ENCODE measurements around the gene DMRT3.

Gene DMRT3

GRCh38 chr9:1001838-1002237 lies 25.4 kb downstream of the DMRT3 start:
- Histone ChIP-seq H3K4me1 (ENCODE audit: control insufficient read depth in 1 of 2, insufficient read depth in 2 of 2, low read length in 2 of 2) (no peaks in the 10 kb centered on the region), H3K36me3 (ENCODE audit: control insufficient read depth in 1 of 2, insufficient read depth in 2 of 2, low read length in 2 of 2) (no peaks in the 10 kb centered on the region), H3K9ac (ENCODE audit: low read depth in 1 of 2, low read length in 2 of 2) (no peak overlapping the region), H3K4me3 (ENCODE audit: low read depth in 1 of 2, low read length in 2 of 2) (no peak overlapping the region), H3K27ac (ENCODE audit: low read depth, low read length) (no peak overlapping the region), H3K9me3 (ENCODE audit: control insufficient read depth in 1 of 2, low read length in 2 of 2) (peaks cover 0 to 4% of the 10 kb centered on the region in 2 donors), H3K27me3 (ENCODE audit: control insufficient read depth in 1 of 2, insufficient read depth in 2 of 2, low read length in 2 of 2) (peaks cover 0 to 2% of the 10 kb centered on the region in 2 donors)

- Histone ChIP-seq H3K27ac (ENCODE audit: low read depth, low read length) (no peak overlapping the region), H3K9ac (ENCODE audit: low read depth in 1 of 2, low read length in 2 of 2) (no peak overlapping the region), H3K4me1 (ENCODE audit: control insufficient read depth in 1 of 2, insufficient read depth in 2 of 2, low read length in 2 of 2) (no peaks in the 10 kb centered on the region), H3K4me3 (ENCODE audit: low read depth in 1 of 2, low read length in 2 of 2) (no peak overlapping the region), H3K36me3 (ENCODE audit: control insufficient read depth in 1 of 2, insufficient read depth in 2 of 2, low read length in 2 of 2) (no peaks in the 10 kb centered on the region), H3K27me3 (ENCODE audit: control insufficient read depth in 1 of 2, insufficient read depth in 2 of 2, low read length in 2 of 2) (peaks cover 0 to 2% of the 10 kb centered on the region in 2 donors), H3K9me3 (ENCODE audit: control insufficient read depth in 1 of 2, low read length in 2 of 2) (peaks cover 0 to 4% of the 10 kb centered on the region in 2 donors)
Observed at GRCh38 chr9:1002678-1003077, 26.2 kb downstream of the DMRT3 start.

GRCh38 chr9:1005043-1005667 lies 28.7 kb downstream of the DMRT3 start:
- Histone ChIP-seq H3K4me3 (ENCODE audit: low read depth in 1 of 2, low read length in 2 of 2) (no peak overlapping the region), H3K27ac (ENCODE audit: low read depth, low read length) (no peak overlapping the region), H3K9me3 (ENCODE audit: control insufficient read depth in 1 of 2, low read length in 2 of 2) (no peaks in the 10 kb centered on the region), H3K9ac (ENCODE audit: low read depth in 1 of 2, low read length in 2 of 2) (no peak overlapping the region), H3K36me3 (ENCODE audit: control insufficient read depth in 1 of 2, insufficient read depth in 2 of 2, low read length in 2 of 2) (no peaks in the 10 kb centered on the region), H3K4me1 (ENCODE audit: control insufficient read depth in 1 of 2, insufficient read depth in 2 of 2, low read length in 2 of 2) (no peaks in the 10 kb centered on the region), H3K27me3 (ENCODE audit: control insufficient read depth in 1 of 2, insufficient read depth in 2 of 2, low read length in 2 of 2) (peaks cover 6 to 7% of the 10 kb centered on the region in 2 donors)

- H3K4me3 ChIP-seq (ENCODE audit: low read depth in 1 of 2, low read length in 2 of 2) = no peak overlapping the region
- peaks cover 6 to 7% of the 10 kb centered on the region in 2 donors for H3K27me3 ChIP-seq (ENCODE audit: control insufficient read depth in 1 of 2, insufficient read depth in 2 of 2, low read length in 2 of 2)
- no peaks in the 10 kb centered on the region for H3K36me3 ChIP-seq (ENCODE audit: control insufficient read depth in 1 of 2, insufficient read depth in 2 of 2, low read length in 2 of 2)
- H3K4me1 ChIP-seq (ENCODE audit: control insufficient read depth in 1 of 2, insufficient read depth in 2 of 2, low read length in 2 of 2) = no peaks in the 10 kb centered on the region
- H3K9me3 ChIP-seq (ENCODE audit: control insufficient read depth in 1 of 2, low read length in 2 of 2) = no peaks in the 10 kb centered on the region
- H3K27ac ChIP-seq (ENCODE audit: low read depth, low read length) = no peak overlapping the region
- no peak overlapping the region for H3K9ac ChIP-seq (ENCODE audit: low read depth in 1 of 2, low read length in 2 of 2)
Observed at GRCh38 chr9:1007312-1007711, 30.9 kb downstream of the DMRT3 start.

- Histone ChIP-seq H3K4me3 (ENCODE audit: low read depth in 1 of 2, low read length in 2 of 2) (no peak overlapping the region), H3K27ac (ENCODE audit: low read depth, low read length) (no peak overlapping the region), H3K9me3 (ENCODE audit: control insufficient read depth in 1 of 2, low read length in 2 of 2) (no peaks in the 10 kb centered on the region), H3K36me3 (ENCODE audit: control insufficient read depth in 1 of 2, insufficient read depth in 2 of 2, low read length in 2 of 2) (no peaks in the 10 kb centered on the region), H3K9ac (ENCODE audit: low read depth in 1 of 2, low read length in 2 of 2) (no peak overlapping the region), H3K27me3 (ENCODE audit: control insufficient read depth in 1 of 2, insufficient read depth in 2 of 2, low read length in 2 of 2) (peaks cover 7 to 8% of the 10 kb centered on the region in 2 donors), H3K4me1 (ENCODE audit: control insufficient read depth in 1 of 2, insufficient read depth in 2 of 2, low read length in 2 of 2) (no peaks in the 10 kb centered on the region)
Observed at GRCh38 chr9:1008216-1008615, 31.8 kb downstream of the DMRT3 start.

- H3K27me3 ChIP-seq (ENCODE audit: control insufficient read depth in 1 of 2, insufficient read depth in 2 of 2, low read length in 2 of 2) = peaks cover 6 to 7% of the 10 kb centered on the region in 2 donors
- no peak overlapping the region for H3K4me3 ChIP-seq (ENCODE audit: low read depth in 1 of 2, low read length in 2 of 2)
- H3K27ac ChIP-seq (ENCODE audit: low read depth, low read length) = no peak overlapping the region
Observed at GRCh38 chr9:1009101-1009707, 32.7 kb downstream of the DMRT3 start.

GRCh38 chr9:1013021-1013420 lies 36.6 kb downstream of the DMRT3 start:
- no peak overlapping the region for H3K27ac ChIP-seq (ENCODE audit: low read depth, low read length)
- H3K4me1 ChIP-seq (ENCODE audit: control insufficient read depth in 1 of 2, insufficient read depth in 2 of 2, low read length in 2 of 2) = no peaks in the 10 kb centered on the region
- no peak overlapping the region for H3K4me3 ChIP-seq (ENCODE audit: low read depth in 1 of 2, low read length in 2 of 2)
- H3K36me3 ChIP-seq (ENCODE audit: control insufficient read depth in 1 of 2, insufficient read depth in 2 of 2, low read length in 2 of 2) = no peaks in the 10 kb centered on the region
- peaks cover 6 to 7% of the 10 kb centered on the region in 2 donors for H3K27me3 ChIP-seq (ENCODE audit: control insufficient read depth in 1 of 2, insufficient read depth in 2 of 2, low read length in 2 of 2)
- no peak overlapping the region for H3K9ac ChIP-seq (ENCODE audit: low read depth in 1 of 2, low read length in 2 of 2)
- H3K9me3 ChIP-seq (ENCODE audit: control insufficient read depth in 1 of 2, low read length in 2 of 2) = no peaks in the 10 kb centered on the region

More at GRCh38 chr9:1009101-1009707, 32.7 kb downstream of the DMRT3 start:
- Histone ChIP-seq H3K4me1 (ENCODE audit: control insufficient read depth in 1 of 2, insufficient read depth in 2 of 2, low read length in 2 of 2) (no peaks in the 10 kb centered on the region), H3K36me3 (ENCODE audit: control insufficient read depth in 1 of 2, insufficient read depth in 2 of 2, low read length in 2 of 2) (no peaks in the 10 kb centered on the region), H3K9me3 (ENCODE audit: control insufficient read depth in 1 of 2, low read length in 2 of 2) (no peaks in the 10 kb centered on the region), H3K9ac (ENCODE audit: low read depth in 1 of 2, low read length in 2 of 2) (no peak overlapping the region)

- H3K36me3 ChIP-seq (ENCODE audit: control insufficient read depth in 1 of 2, insufficient read depth in 2 of 2, low read length in 2 of 2) = no peaks in the 10 kb centered on the region
- peaks cover 5 to 7% of the 10 kb centered on the region in 2 donors for H3K27me3 ChIP-seq (ENCODE audit: control insufficient read depth in 1 of 2, insufficient read depth in 2 of 2, low read length in 2 of 2)
- H3K27ac ChIP-seq (ENCODE audit: low read depth, low read length) = no peak overlapping the region
Observed at GRCh38 chr9:1014225-1014624, 37.8 kb downstream of the DMRT3 start.

GRCh38 chr9:1014640-1015039 lies 38.2 kb downstream of the DMRT3 start:
- Histone ChIP-seq H3K36me3 (ENCODE audit: control insufficient read depth in 1 of 2, insufficient read depth in 2 of 2, low read length in 2 of 2) (no peaks in the 10 kb centered on the region), H3K9me3 (ENCODE audit: control insufficient read depth in 1 of 2, low read length in 2 of 2) (no peaks in the 10 kb centered on the region), H3K9ac (ENCODE audit: low read depth in 1 of 2, low read length in 2 of 2) (no peak overlapping the region), H3K27me3 (ENCODE audit: control insufficient read depth in 1 of 2, insufficient read depth in 2 of 2, low read length in 2 of 2) (peaks cover 2 to 5% of the 10 kb centered on the region in 2 donors), H3K4me3 (ENCODE audit: low read depth in 1 of 2, low read length in 2 of 2) (no peak overlapping the region), H3K27ac (ENCODE audit: low read depth, low read length) (no peak overlapping the region), H3K4me1 (ENCODE audit: control insufficient read depth in 1 of 2, insufficient read depth in 2 of 2, low read length in 2 of 2) (no peaks in the 10 kb centered on the region)

More at GRCh38 chr9:1014225-1014624, 37.8 kb downstream of the DMRT3 start:
- Histone ChIP-seq H3K9me3 (ENCODE audit: control insufficient read depth in 1 of 2, low read length in 2 of 2) (no peaks in the 10 kb centered on the region), H3K9ac (ENCODE audit: low read depth in 1 of 2, low read length in 2 of 2) (no peak overlapping the region), H3K4me1 (ENCODE audit: control insufficient read depth in 1 of 2, insufficient read depth in 2 of 2, low read length in 2 of 2) (no peaks in the 10 kb centered on the region), H3K4me3 (ENCODE audit: low read depth in 1 of 2, low read length in 2 of 2) (no peak overlapping the region)

GRCh38 chr9:1018121-1018520 lies 41.7 kb downstream of the DMRT3 start:
- no peak overlapping the region for H3K9ac ChIP-seq (ENCODE audit: low read depth in 1 of 2, low read length in 2 of 2)
- H3K4me1 ChIP-seq (ENCODE audit: control insufficient read depth in 1 of 2, insufficient read depth in 2 of 2, low read length in 2 of 2) = no peaks in the 10 kb centered on the region
- H3K9me3 ChIP-seq (ENCODE audit: control insufficient read depth in 1 of 2, low read length in 2 of 2) = peaks cover 0 to 7% of the 10 kb centered on the region in 2 donors
- H3K36me3 ChIP-seq (ENCODE audit: control insufficient read depth in 1 of 2, insufficient read depth in 2 of 2, low read length in 2 of 2) = no peaks in the 10 kb centered on the region
- no peak overlapping the region for H3K4me3 ChIP-seq (ENCODE audit: low read depth in 1 of 2, low read length in 2 of 2)
- no peak overlapping the region for H3K27ac ChIP-seq (ENCODE audit: low read depth, low read length)
- no peaks in the 10 kb centered on the region for H3K27me3 ChIP-seq (ENCODE audit: control insufficient read depth in 1 of 2, insufficient read depth in 2 of 2, low read length in 2 of 2)
